Mesothelial cell of epicardium (in vitro differentiated cells): ENCODE results near the gene POU2AF3. TPM values are rescaled to one million over a fixed set of nuclear protein-coding genes. Genes with fewer than 3 reads are reported as not detected.

Experiments
- DNase-seq, 2 experiments: peaks; one replicate each; pipeline ENCODE4 v3.0.0; 2021; ENCODE audit warnings: low spot score in 2 of 2; ENCODE audit not compliant: unreplicated experiment in 2 of 2
- H3K27ac Mint-ChIP-seq: 2 replicates; pipeline ENCODE4 v1.8.0; 2021; ENCODE audit warnings: mixed read lengths
- H3K27me3 Mint-ChIP-seq: 2 replicates; pipeline ENCODE4 v1.8.0; 2021; ENCODE audit warnings: low read depth, mixed read lengths
- H3K36me3 Mint-ChIP-seq: 2 replicates; pipeline ENCODE4 v1.8.0; 2021; ENCODE audit warnings: mixed read lengths
- H3K4me1 Mint-ChIP-seq: 2 replicates; pipeline ENCODE4 v1.8.0; 2021; ENCODE audit warnings: mixed read lengths
- H3K4me3 Mint-ChIP-seq: 2 replicates; pipeline ENCODE4 v1.8.0; 2021; ENCODE audit warnings: mild to moderate bottlenecking, moderate library complexity, mixed read lengths
- H3K9me3 Mint-ChIP-seq: 2 replicates; pipeline ENCODE4 v1.8.0; 2021; ENCODE audit warnings: mixed read lengths
- CTCF ChIP-seq: fragments of 200-600 bp; sonication (generic); IDR thresholded peaks from one replicate; pipeline ENCODE4 v1.5.0; 2021; ENCODE audit warnings: antibody characterized with exemption; ENCODE audit not compliant: unreplicated experiment
- total RNA-seq: library from RNA; stranded (reverse); gene quantifications from 3 replicates; pipeline ENCODE4 v1.2.1, GENCODE V29; 2021

POU2AF3 gene
- total RNA-seq, 1 donor from 2014 or later = 3.0 TPM

GRCh38 chr11:111307472-111308108 is 9.2 kb downstream of the POU2AF3 start:
- no peak for TF ChIP-seq CTCF
- Mint-ChIP-seq H3K4me1 (peaks cover 44% of the 10 kb centered on the region), H3K9me3 (no peaks in the 10 kb centered on the region), H3K4me3 (no peak overlapping the region), H3K27ac (no peak overlapping the region), H3K27me3 (peaks cover 44% of the 10 kb centered on the region), H3K36me3 (no peaks in the 10 kb centered on the region)
- DNase-seq = no peak

DNA sequence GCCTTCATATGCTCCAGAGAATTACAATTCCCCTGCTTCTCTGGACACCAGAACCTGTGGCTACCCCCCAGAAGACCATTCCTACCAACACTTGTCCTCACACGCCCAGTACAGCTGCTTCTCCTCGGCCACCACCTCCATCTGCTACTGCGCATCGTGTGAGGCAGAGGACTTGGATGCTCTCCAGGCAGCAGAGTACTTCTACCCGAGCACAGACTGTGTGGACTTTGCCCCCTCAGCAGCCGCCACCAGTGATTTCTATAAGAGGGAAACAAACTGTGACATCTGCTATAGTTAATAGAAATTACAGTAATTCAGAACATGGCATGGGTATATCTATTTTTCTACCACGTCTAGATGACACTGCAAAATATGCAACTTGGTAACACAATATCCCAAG is 9.8 kb downstream of the POU2AF3 start:
- H3K36me3 Mint-ChIP-seq = no peaks in the 10 kb centered on the region
- peaks cover 44% of the 10 kb centered on the region for H3K27me3 Mint-ChIP-seq
- H3K4me3 Mint-ChIP-seq = no peak overlapping the region
- no peak overlapping the region for H3K27ac Mint-ChIP-seq
- H3K9me3 Mint-ChIP-seq = peaks cover 3% of the 10 kb centered on the region
- TF ChIP-seq CTCF = no peak
- peaks cover 39% of the 10 kb centered on the region for H3K4me1 Mint-ChIP-seq
- DNase-seq = no peak

- peaks cover 45% of the 10 kb centered on the region for H3K27me3 Mint-ChIP-seq
- no peak overlapping the region for H3K4me3 Mint-ChIP-seq
- no peak overlapping the region for H3K27ac Mint-ChIP-seq
- TF ChIP-seq CTCF = no peak
- no peak for DNase-seq
- H3K4me1 Mint-ChIP-seq = peaks cover 33% of the 10 kb centered on the region
- H3K36me3 Mint-ChIP-seq = no peaks in the 10 kb centered on the region
- H3K9me3 Mint-ChIP-seq = peaks cover 9% of the 10 kb centered on the region
Measured at GRCh38 chr11:111309215-111309915, 11.0 kb downstream of the POU2AF3 start.

- no peak for TF ChIP-seq CTCF
- DNase-seq = no peak
- no peaks in the 10 kb centered on the region for H3K36me3 Mint-ChIP-seq
- peaks cover 15% of the 10 kb centered on the region for H3K9me3 Mint-ChIP-seq
- H3K27ac Mint-ChIP-seq = no peak overlapping the region
- no peak overlapping the region for H3K4me3 Mint-ChIP-seq
- H3K27me3 Mint-ChIP-seq = peaks cover 47% of the 10 kb centered on the region
- peaks cover 28% of the 10 kb centered on the region for H3K4me1 Mint-ChIP-seq
Measured at GRCh38 chr11:111310088-111310487, 11.7 kb downstream of the POU2AF3 start.

GRCh38 chr11:111310723-111311122 is 12.4 kb downstream of the POU2AF3 start:
- Mint-ChIP-seq H3K27me3 (peaks cover 47% of the 10 kb centered on the region), H3K27ac (no peak overlapping the region), H3K9me3 (peaks cover 20% of the 10 kb centered on the region), H3K4me3 (no peak overlapping the region), H3K4me1 (peaks cover 21% of the 10 kb centered on the region), H3K36me3 (no peaks in the 10 kb centered on the region)
- TF ChIP-seq CTCF = no peak
- no peak for DNase-seq
